CD4-positive, alpha-beta T cell (primary cell): ENCODE data around the gene IL22RA1. TPM values are rescaled to one million over a fixed set of nuclear protein-coding genes. Genes with fewer than 3 reads are reported as not detected.

ENCODE experiments used
- ATAC-seq: fragments of 200-7000 bp; cut with Tn5 transposase; one replicate; pipeline ENCODE4 v1.10.0; 2022; ENCODE audit warnings: mild to moderate bottlenecking; ENCODE audit not compliant: poor library complexity
- CTCF ChIA-PET: fragments of 350-600 bp; sonication (Branson Sonifier 250); formaldehyde crosslinking; loops from one replicate; lab custom pipeline; 2021; ENCODE audit warnings: antibody characterized with exemption, inconsistent platforms; lab: Charles Lee
- POLR2A ChIA-PET: fragments of 350-600 bp; sonication (Branson Sonifier 250); formaldehyde crosslinking; loops from one replicate; lab custom pipeline; 2021; ENCODE audit warnings: antibody characterized with exemption, inconsistent platforms; lab: Charles Lee
- DNase-seq, 14 experiments: peaks; one replicate each; pipeline ENCODE4 v3.0.0-alpha.2; 2013 to 2020; ENCODE audit warnings: mixed read lengths in 2 of 14
- H3K27ac ChIP-seq, 2 donors: one replicate each; pipeline versions ENCODE4 v1.5.1 to v1.7.0; 2013; ENCODE audit warnings: low read length in 2 of 2, low read depth in 1 of 2, mild to moderate bottlenecking in 1 of 2
- H3K27me3 ChIP-seq, 2 experiments: 1 replicate in 1 of 2; 2 replicates in 1 of 2; pipeline versions ENCODE4 v1.6.1 to v1.7.0; 2013; ENCODE audit warnings: low read length in 2 of 2, control low read depth in 1 of 2, mild to moderate bottlenecking in 1 of 2, moderate library complexity in 1 of 2; ENCODE audit not compliant: insufficient read depth in 2 of 2, control insufficient read depth in 1 of 2
- H3K36me3 ChIP-seq: one replicate; pipeline ENCODE4 v1.6.1; 2013; ENCODE audit warnings: low read length, control low read depth; ENCODE audit not compliant: insufficient read depth
- H3K4me1 ChIP-seq: one replicate; pipeline ENCODE4 v1.6.1; 2013; ENCODE audit warnings: low read length, control low read depth; ENCODE audit not compliant: insufficient read depth
- H3K4me3 ChIP-seq: one replicate; pipeline ENCODE4 v1.5.1; 2013; ENCODE audit warnings: mild to moderate bottlenecking, low read length, moderate library complexity
- H3K9me3 ChIP-seq, 2 experiments: 1 replicate in 1 of 2; 2 replicates in 1 of 2; pipeline versions ENCODE4 v1.6.1 to v1.7.0; 2013; ENCODE audit warnings: low read length in 2 of 2, mild to moderate bottlenecking in 2 of 2, control low read depth in 1 of 2, moderate library complexity in 1 of 2; ENCODE audit not compliant: control insufficient read depth in 1 of 2, insufficient read depth in 1 of 2
- H3K27ac Mint-ChIP-seq: one replicate; pipeline ENCODE4 v1.8.0; 2020; ENCODE audit warnings: mixed read lengths
- H3K27me3 Mint-ChIP-seq: one replicate; pipeline ENCODE4 v1.8.0; 2021; ENCODE audit warnings: mixed read lengths
- H3K36me3 Mint-ChIP-seq: one replicate; pipeline ENCODE4 v1.8.0; 2021; ENCODE audit warnings: low read depth, mixed read lengths
- H3K4me1 Mint-ChIP-seq: one replicate; pipeline ENCODE4 v1.8.0; 2021; ENCODE audit warnings: low read depth, mixed read lengths
- H3K4me3 Mint-ChIP-seq: one replicate; pipeline ENCODE4 v1.8.0; 2020; ENCODE audit warnings: mild to moderate bottlenecking, mixed read lengths
- H3K9me3 Mint-ChIP-seq: one replicate; pipeline ENCODE4 v1.8.0; 2020; ENCODE audit warnings: mixed read lengths
- CTCF ChIP-seq: fragments of 200-600 bp; IDR thresholded peaks from one replicate; pipeline ENCODE4 v1.8.0; 2022; ENCODE audit warnings: antibody characterized with exemption, mild to moderate bottlenecking
- intact Hi-C, 2 experiments: fragments of 100-400 bp; cut with DNase I in 1 of 2; cut with micrococcal nuclease in 1 of 2; formaldehyde crosslinking; loops; one replicate each; pipeline versions ENCODE4 v1.15.1 to v1.9.0; 2023 to 2025; cut with DNase I, micrococcal nuclease
- total RNA-seq, 174 experiments: library from RNA in 2 of 174; stranded (reverse) in 2 of 174; gene quantifications; one replicate each; pipeline ENCODE4 v1.2.3 and lab custom pipeline; 2021 to 2026

Gene IL22RA1
- total RNA-seq, 2 experiments from 2014 or later = not detected

DNA sequence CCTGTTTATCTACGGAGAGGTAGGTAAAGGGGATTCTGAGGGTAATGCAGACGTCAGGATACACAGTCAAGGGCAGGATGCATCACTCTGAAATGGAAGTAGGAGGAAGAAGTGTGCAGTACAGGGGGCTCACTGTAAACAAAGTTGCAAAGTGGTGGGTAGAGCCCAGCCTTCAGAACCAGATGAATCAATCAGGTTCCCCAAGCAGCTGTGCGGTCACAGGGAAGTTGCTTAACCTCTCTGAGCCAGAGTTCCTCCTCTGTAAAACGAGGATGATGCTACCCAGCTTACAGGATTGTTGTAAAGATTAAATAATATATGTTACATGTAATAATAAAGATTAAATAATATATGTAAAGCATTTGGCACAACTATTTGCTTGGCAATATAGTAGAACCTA is 17.5 kb downstream of the IL22RA1 start:
- H3K4me1 ChIP-seq = no peaks in the 10 kb centered on the region
- CTCF ChIA-PET = no interaction called here
- peaks cover under 1 to 9% of the 10 kb centered on the region in 2 experiments for H3K9me3 ChIP-seq
- Mint-ChIP-seq H3K9me3 (no peaks in the 10 kb centered on the region), H3K27me3 (peaks cover 6% of the 10 kb centered on the region), H3K27ac (no peak overlapping the region), H3K4me1 (no peaks in the 10 kb centered on the region), H3K4me3 (no peak overlapping the region), H3K36me3 (no peaks in the 10 kb centered on the region)
- intact Hi-C loops = no loop called here
- DNase-seq (no peak), ATAC-seq (no peak)
- H3K27ac ChIP-seq = no peak overlapping the region
- H3K36me3 ChIP-seq = no peaks in the 10 kb centered on the region
- TF ChIP-seq CTCF = no peak
- H3K27me3 ChIP-seq = no peaks in the 10 kb centered on the region
- no peak overlapping the region for H3K4me3 ChIP-seq
- POLR2A ChIA-PET = no interaction called here

GRCh38 chr1:24124980-24125379 is 18.0 kb downstream of the IL22RA1 start:
- H3K36me3 ChIP-seq = no peaks in the 10 kb centered on the region
- H3K36me3 Mint-ChIP-seq = no peaks in the 10 kb centered on the region
- no peaks in the 10 kb centered on the region for H3K9me3 Mint-ChIP-seq
- no peak for TF ChIP-seq CTCF
- H3K4me3 ChIP-seq = no peak overlapping the region
- peaks cover 6% of the 10 kb centered on the region for H3K27me3 Mint-ChIP-seq
- no peaks in the 10 kb centered on the region for H3K4me1 Mint-ChIP-seq
- no peak overlapping the region for H3K4me3 Mint-ChIP-seq
- H3K4me1 ChIP-seq = no peaks in the 10 kb centered on the region
- H3K9me3 ChIP-seq = peaks cover 0 to 5% of the 10 kb centered on the region in 2 experiments
- DNase-seq (no peak), ATAC-seq (no peak)
- ChIA-PET POLR2A (no interaction called here), CTCF (no interaction called here)
- H3K27me3 ChIP-seq = peaks cover 0 to 2% of the 10 kb centered on the region in 2 experiments
- H3K27ac Mint-ChIP-seq = no peak overlapping the region
- intact Hi-C loops = no loop called here
- no peak overlapping the region for H3K27ac ChIP-seq

- CTCF ChIA-PET = no interaction called here
Observed at GRCh38 chr1:24123611-24124010, 19.3 kb downstream of the IL22RA1 start.

More at GRCh38 chr1:24123611-24124010, 19.3 kb downstream of the IL22RA1 start:
- no peaks in the 10 kb centered on the region for H3K9me3 Mint-ChIP-seq
- H3K27ac Mint-ChIP-seq = no peak overlapping the region
- Histone ChIP-seq H3K9me3 (no peaks in the 10 kb centered on the region), H3K27ac (no peak overlapping the region), H3K27me3 (peaks cover 2 to 5% of the 10 kb centered on the region in 2 experiments), H3K36me3 (no peaks in the 10 kb centered on the region), H3K4me1 (no peaks in the 10 kb centered on the region), H3K4me3 (no peak overlapping the region)
- peaks cover 6% of the 10 kb centered on the region for H3K27me3 Mint-ChIP-seq
- intact Hi-C loops = no loop called here
- H3K4me3 Mint-ChIP-seq = no peak overlapping the region
- DNase-seq (no peak), ATAC-seq (no peak)
- POLR2A ChIA-PET = no interaction called here
- no peak for TF ChIP-seq CTCF
- H3K4me1 Mint-ChIP-seq = no peaks in the 10 kb centered on the region
- no peaks in the 10 kb centered on the region for H3K36me3 Mint-ChIP-seq
